DOHH2 (cell line): ENCODE measurements around the gene S100PBP.

ENCODE experiments used
- H3F3A ChIP-seq: fragments of 200-600 bp; sonication (generic), shearing (Covaris generic); 2 replicates; pipeline ENCODE4 v1.6.0; 2016; ENCODE audit warnings: antibody characterized with exemption, mild to moderate bottlenecking; ENCODE audit not compliant: control insufficient read depth, insufficient read depth
- H3K27ac ChIP-seq: fragments of 200-600 bp; sonication (generic); 2 replicates; pipeline ENCODE4 v1.5.1; 2014; ENCODE audit warnings: low read depth, mild to moderate bottlenecking, low read length, moderate library complexity
- H3K27me3 ChIP-seq: fragments of 200-600 bp; sonication (generic); 2 replicates; pipeline ENCODE4 v1.6.1; 2014; ENCODE audit warnings: mild to moderate bottlenecking, low read length, mixed read lengths; ENCODE audit not compliant: control insufficient read depth
- H3K36me3 ChIP-seq: fragments of 200-600 bp; sonication (generic); 2 replicates; pipeline ENCODE4 v1.6.1; 2014; ENCODE audit warnings: mild to moderate bottlenecking, low read length, moderate library complexity, mixed read lengths; ENCODE audit not compliant: control insufficient read depth
- H3K4me1 ChIP-seq: fragments of 200-600 bp; sonication (generic); 2 replicates; pipeline ENCODE4 v1.6.1; 2014; ENCODE audit warnings: mild to moderate bottlenecking, low read length, mixed read lengths; ENCODE audit not compliant: control insufficient read depth
- H3K4me2 ChIP-seq: fragments of 200-600 bp; sonication (generic); 2 replicates; pipeline ENCODE4 v1.6.0; 2014; ENCODE audit warnings: mild to moderate bottlenecking, low read length, moderate library complexity
- H3K4me3 ChIP-seq: fragments of 200-600 bp; sonication (generic); 2 replicates; pipeline ENCODE4 v1.5.1; 2014; ENCODE audit warnings: mild to moderate bottlenecking, low read length, mixed read lengths
- H3K79me2 ChIP-seq: fragments of 200-600 bp; sonication (generic); 2 replicates; pipeline ENCODE4 v1.6.1; 2014; ENCODE audit warnings: mild to moderate bottlenecking, low read length, mixed read lengths; ENCODE audit not compliant: control insufficient read depth
- H3K9me2 ChIP-seq: fragments of 200-600 bp; sonication (generic); replicated peaks from 2 replicates; pipeline ENCODE4 v1.6.1; 2014; ENCODE audit warnings: mild to moderate bottlenecking, low read length, mixed read lengths; ENCODE audit not compliant: control insufficient read depth
- H3K9me3 ChIP-seq: fragments of 200-600 bp; sonication (generic); 2 replicates; pipeline ENCODE4 v1.6.1; 2014; ENCODE audit warnings: antibody characterized with exemption, low read length, mixed read lengths; ENCODE audit not compliant: control insufficient read depth, insufficient read depth
- H4K20me1 ChIP-seq: fragments of 200-600 bp; sonication (generic); 2 replicates; pipeline ENCODE4 v1.6.0; 2014; ENCODE audit warnings: low read depth, mild to moderate bottlenecking, antibody characterized with exemption, low read length, moderate library complexity; ENCODE audit not compliant: control insufficient read depth, insufficient read depth
- CTCF ChIP-seq: fragments of 200-600 bp; sonication (generic); IDR thresholded peaks from one replicate; pipeline ENCODE4 v1.5.1; 2014; ENCODE audit warnings: antibody characterized with exemption, mild to moderate bottlenecking, low read depth, low read length; ENCODE audit not compliant: poor library complexity, severe bottlenecking
- EZH2phosphoT487 ChIP-seq: fragments of 200-600 bp; sonication (generic); IDR thresholded peaks from 2 replicates; pipeline ENCODE4 v1.6.1; 2017; ENCODE audit warnings: borderline replicate concordance, mild to moderate bottlenecking, antibody characterized with exemption, low read length, moderate library complexity, mixed read lengths

Gene S100PBP

DNA sequence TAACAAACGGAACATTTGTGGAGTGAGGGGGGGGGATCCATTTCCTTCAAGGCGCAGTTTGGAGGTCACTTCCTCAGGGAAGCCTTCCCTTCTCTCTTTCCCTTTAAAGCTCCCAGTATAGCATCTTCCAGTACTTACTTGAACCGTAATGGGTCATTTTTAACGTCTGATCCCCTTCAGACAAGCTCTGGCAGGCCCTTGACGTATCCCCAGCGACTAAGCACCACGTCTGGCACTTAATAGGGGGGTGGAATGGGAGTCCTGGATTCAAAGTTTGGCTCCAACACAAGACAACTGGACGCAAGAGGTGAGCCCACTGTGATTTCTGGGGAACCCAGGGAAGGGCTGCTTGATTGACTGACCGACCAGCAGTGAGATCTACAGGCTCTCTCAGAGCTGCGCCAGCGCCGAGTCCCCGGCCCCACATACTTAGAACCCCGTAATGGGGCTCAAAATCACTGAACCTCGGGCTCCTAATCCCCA lies 736 bp upstream of the S100PBP start:
- Histone ChIP-seq H4K20me1 (peaks cover 11% of the 10 kb centered on the region; the same call in 1 of the 2 replicates), H3K9me3 (no peaks in the 10 kb centered on the region), H3K27ac (peak overlapping the region; percentile 75), H3F3A (peaks cover 14% of the 10 kb centered on the region), H3K4me2 (peak overlapping the region; percentile 64), H3K27me3 (no peaks in the 10 kb centered on the region), H3K79me2 (peaks cover 97% of the 10 kb centered on the region), H3K4me3 (peak overlapping the region; percentile 94), H3K4me1 (peaks cover 50% of the 10 kb centered on the region), H3K9me2 (no peaks in the 10 kb centered on the region), H3K36me3 (peaks cover 73% of the 10 kb centered on the region)
- TF ChIP-seq CTCF: no peak
- TF ChIP-seq EZH2phosphoT487: no peak

- Histone ChIP-seq H3K4me3 (peak overlapping the region; percentile 94), H3F3A (peaks cover 19% of the 10 kb centered on the region), H3K79me2 (peaks cover 96% of the 10 kb centered on the region), H3K4me1 (peaks cover 64% of the 10 kb centered on the region), H3K9me3 (no peaks in the 10 kb centered on the region), H3K27me3 (no peaks in the 10 kb centered on the region), H3K27ac (peak overlapping the region; percentile 87), H3K4me2 (peak overlapping the region; percentile 86), H4K20me1 (peaks cover 8% of the 10 kb centered on the region; the same call in 1 of the 2 replicates), H3K9me2 (no peaks in the 10 kb centered on the region), H3K36me3 (peaks cover 70% of the 10 kb centered on the region)
- TF ChIP-seq CTCF: no peak
- no peak for TF ChIP-seq EZH2phosphoT487
These were observed 648 bp downstream of the S100PBP start for GRCh38 chr1:32817815-32818786.

DNA sequence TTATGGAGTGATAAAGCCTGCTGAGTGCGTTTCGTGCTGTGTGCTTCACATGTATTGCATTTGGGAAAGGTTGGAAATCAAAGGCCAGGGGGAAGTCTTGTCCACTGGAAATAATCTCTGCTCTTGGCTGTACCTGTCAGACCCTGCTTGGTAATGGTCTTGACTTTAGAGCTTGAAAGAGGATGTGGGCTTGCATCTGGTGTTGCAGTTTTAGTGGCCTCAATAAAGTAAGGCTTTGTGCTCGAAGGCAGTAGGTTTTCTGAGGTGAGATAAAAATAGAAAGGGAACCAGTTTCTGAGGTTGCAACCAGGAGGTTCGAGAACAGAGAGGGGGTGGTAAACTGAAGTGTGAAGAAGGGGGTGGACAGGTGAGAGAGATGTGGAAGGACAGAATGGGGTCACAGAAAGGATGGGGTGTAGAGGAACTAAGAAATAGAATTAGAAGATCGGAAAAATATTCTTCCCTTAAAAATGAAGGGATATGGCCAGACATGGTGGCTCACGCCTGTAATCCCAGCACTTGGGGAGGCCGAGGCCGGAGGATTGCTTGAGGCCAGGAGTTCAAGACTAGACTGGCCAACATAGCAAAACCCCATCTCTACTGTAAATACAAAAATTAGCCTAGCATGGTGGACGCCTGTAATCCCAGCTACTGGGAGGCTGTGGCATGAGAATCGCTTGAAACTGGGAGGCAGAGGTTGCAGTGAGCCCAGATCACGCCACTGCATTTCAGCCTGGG lies 1.5 kb downstream of the S100PBP start:
- Histone ChIP-seq H3K79me2 (peaks cover 95% of the 10 kb centered on the region), H3K27ac (peak overlapping the region; percentile 87), H3F3A (peaks cover 19% of the 10 kb centered on the region), H3K36me3 (peaks cover 65% of the 10 kb centered on the region), H3K4me2 (peak overlapping the region; percentile 86), H3K4me1 (peaks cover 64% of the 10 kb centered on the region), H3K27me3 (no peaks in the 10 kb centered on the region), H4K20me1 (peaks cover 14% of the 10 kb centered on the region; the same call in 1 of the 2 replicates), H3K9me3 (no peaks in the 10 kb centered on the region), H3K4me3 (peak overlapping the region; percentile 94), H3K9me2 (no peaks in the 10 kb centered on the region)
- no peak for TF ChIP-seq CTCF
- no peak for TF ChIP-seq EZH2phosphoT487
